Neural progenitor cell (in vitro differentiated cells): ENCODE data around the gene MRGPRG.

Source experiments
- CTCF ChIP-seq: fragments of 200-600 bp; sonication (generic); IDR thresholded peaks from 2 replicates; pipeline ENCODE4 v1.5.1; 2017; ENCODE audit warnings: antibody characterized with exemption, mild to moderate bottlenecking
- EZH2 ChIP-seq: fragments of 200-600 bp; sonication (generic); IDR thresholded peaks from 2 replicates; pipeline ENCODE4 v1.6.1; 2017; ENCODE audit warnings: antibody characterized with exemption, mild to moderate bottlenecking, moderate library complexity
- EZH2phosphoT487 ChIP-seq: fragments of 200-600 bp; sonication (generic); IDR thresholded peaks from 2 replicates; pipeline ENCODE4 v1.6.1; 2017; ENCODE audit warnings: antibody characterized with exemption

- TF ChIP-seq CTCF (no peak), EZH2 (no peak), EZH2phosphoT487 (no peak)
These were observed 12.9 kb upstream of the MRGPRG start for GRCh38 chr11:3231550-3231850.
